Stomach smooth muscle (tissue), 2 donors: Measurements from ENCODE around the gene ADA.
"Not testable (repeated sequence)": the region's sequence is repeated elsewhere in the genome, so short reads cannot be mapped to it uniquely, and the experiment has no call there.

Experiments used
- H3K27ac ChIP-seq: one replicate; pipeline ENCODE4 v1.7.0; 2013; ENCODE audit warnings: mild to moderate bottlenecking, low read length, inconsistent platforms
- H3K27me3 ChIP-seq, 2 donors: one replicate each; pipeline ENCODE4 v1.7.0; 2013; ENCODE audit warnings: low read length in 2 of 2; ENCODE audit not compliant: insufficient read depth in 2 of 2, control insufficient read depth in 1 of 2
- H3K36me3 ChIP-seq, 2 donors: one replicate each; pipeline ENCODE4 v1.7.0; 2013; ENCODE audit warnings: low read length in 2 of 2; ENCODE audit not compliant: control insufficient read depth in 2 of 2, insufficient read depth in 2 of 2
- H3K4me1 ChIP-seq: one replicate; pipeline ENCODE4 v1.7.0; 2013; ENCODE audit warnings: low read length; ENCODE audit not compliant: control insufficient read depth, insufficient read depth
- H3K4me3 ChIP-seq, 2 donors: one replicate each; pipeline ENCODE4 v1.7.0; 2013; ENCODE audit warnings: low read length in 2 of 2
- H3K9ac ChIP-seq, 2 donors: one replicate each; pipeline ENCODE4 v1.7.0; 2013; ENCODE audit warnings: low read length in 2 of 2, mild to moderate bottlenecking in 1 of 2
- H3K9me3 ChIP-seq, 2 donors: one replicate each; pipeline ENCODE4 v1.7.0; 2013; ENCODE audit warnings: low read length in 2 of 2; ENCODE audit not compliant: control insufficient read depth in 2 of 2
- donor health status: healthy.
- donor health status: Pancreatic carcinoma.

The ADA gene

GRCh38 chr20:44656448-44656847 lies 4.9 kb upstream of the ADA start:
- Histone ChIP-seq H3K9me3 (no peaks in the 10 kb centered on the region), H3K27ac (no peak overlapping the region), H3K4me1 (peaks cover 7% of the 10 kb centered on the region), H3K27me3 (no peaks in the 10 kb centered on the region), H3K4me3 (no peak overlapping the region), H3K36me3 (no peaks in the 10 kb centered on the region), H3K9ac (no peak overlapping the region)

- not testable (repeated sequence) for H3K9ac ChIP-seq, H3K27me3 ChIP-seq, H3K27ac ChIP-seq, H3K9me3 ChIP-seq, H3K4me3 ChIP-seq, H3K36me3 ChIP-seq
- H3K4me1 ChIP-seq: peaks cover 19% of the 10 kb centered on the region
Observed at GRCh38 chr20:44654210-44654609, 2.7 kb upstream of the ADA start.

GRCh38 chr20:44653546-44653945 lies 2.0 kb upstream of the ADA start:
- H3K9ac ChIP-seq: no peak overlapping the region
- no peak overlapping the region for H3K27ac ChIP-seq
- H3K4me3 ChIP-seq: no peak overlapping the region
- no peaks in the 10 kb centered on the region for H3K27me3 ChIP-seq
- H3K4me1 ChIP-seq: peaks cover 19% of the 10 kb centered on the region
- no peaks in the 10 kb centered on the region for H3K9me3 ChIP-seq
- no peaks in the 10 kb centered on the region for H3K36me3 ChIP-seq

GRCh38 chr20:44651434-44651683 lies 140 bp downstream of the ADA start:
- Histone ChIP-seq H3K9me3 (no peaks in the 10 kb centered on the region), H3K4me3 (peak overlapping the region; percentile 60 to 85), H3K36me3 (no peaks in the 10 kb centered on the region), H3K27ac (no peak overlapping the region), H3K27me3 (no peaks in the 10 kb centered on the region), H3K9ac (peak overlapping the region; percentile 26 to 68), H3K4me1 (peaks cover 22% of the 10 kb centered on the region)

GRCh38 chr20:44650771-44651433 lies 597 bp downstream of the ADA start:
- Histone ChIP-seq H3K9me3 (no peaks in the 10 kb centered on the region), H3K4me3 (peak overlapping the region; percentile 60 to 85), H3K27me3 (no peaks in the 10 kb centered on the region), H3K36me3 (no peaks in the 10 kb centered on the region), H3K4me1 (peaks cover 27% of the 10 kb centered on the region), H3K9ac (peak overlapping the region; percentile 26 to 68), H3K27ac (no peak overlapping the region)

GRCh38 chr20:44649976-44650375 lies 1.5 kb downstream of the ADA start:
- H3K27me3 ChIP-seq: no peaks in the 10 kb centered on the region
- H3K9ac ChIP-seq: no peak overlapping the region
- no peak overlapping the region for H3K4me3 ChIP-seq
- no peaks in the 10 kb centered on the region for H3K36me3 ChIP-seq
- H3K4me1 ChIP-seq: peaks cover 27% of the 10 kb centered on the region
- H3K9me3 ChIP-seq: no peaks in the 10 kb centered on the region
- H3K27ac ChIP-seq: no peak overlapping the region

GRCh38 chr20:44649126-44649525 lies 2.4 kb downstream of the ADA start:
- no peak overlapping the region for H3K9ac ChIP-seq
- no peaks in the 10 kb centered on the region for H3K27me3 ChIP-seq
- H3K36me3 ChIP-seq: no peaks in the 10 kb centered on the region
- H3K4me1 ChIP-seq: peaks cover 28% of the 10 kb centered on the region
- no peak overlapping the region for H3K4me3 ChIP-seq
- H3K9me3 ChIP-seq: no peaks in the 10 kb centered on the region
- H3K27ac ChIP-seq: no peak overlapping the region

- Histone ChIP-seq H3K27ac (no peak overlapping the region), H3K4me1 (peaks cover 33% of the 10 kb centered on the region), H3K36me3 (no peaks in the 10 kb centered on the region), H3K4me3 (no peak overlapping the region), H3K9me3 (no peaks in the 10 kb centered on the region), H3K9ac (no peak overlapping the region), H3K27me3 (no peaks in the 10 kb centered on the region)
Observed at GRCh38 chr20:44648579-44648978, 2.9 kb downstream of the ADA start.

- no peak overlapping the region for H3K27ac ChIP-seq
- no peak overlapping the region for H3K9ac ChIP-seq
- no peak overlapping the region for H3K4me3 ChIP-seq
- no peaks in the 10 kb centered on the region for H3K9me3 ChIP-seq
- no peaks in the 10 kb centered on the region for H3K27me3 ChIP-seq
- peaks cover 35% of the 10 kb centered on the region for H3K4me1 ChIP-seq
- no peaks in the 10 kb centered on the region for H3K36me3 ChIP-seq
Observed at GRCh38 chr20:44648068-44648467, 3.4 kb downstream of the ADA start.

- no peak overlapping the region for H3K9ac ChIP-seq
- no peak overlapping the region for H3K27ac ChIP-seq
- no peaks in the 10 kb centered on the region for H3K36me3 ChIP-seq
- H3K9me3 ChIP-seq: no peaks in the 10 kb centered on the region
- H3K4me1 ChIP-seq: peaks cover 44% of the 10 kb centered on the region
- H3K4me3 ChIP-seq: no peak overlapping the region
- H3K27me3 ChIP-seq: no peaks in the 10 kb centered on the region
Observed at GRCh38 chr20:44646641-44647274, 4.7 kb downstream of the ADA start.

- no peaks in the 10 kb centered on the region for H3K36me3 ChIP-seq
- no peaks in the 10 kb centered on the region for H3K27me3 ChIP-seq
- H3K4me3 ChIP-seq: no peak overlapping the region
- H3K9me3 ChIP-seq: no peaks in the 10 kb centered on the region
- no peak overlapping the region for H3K27ac ChIP-seq
- H3K4me1 ChIP-seq: peaks cover 40% of the 10 kb centered on the region
- no peak overlapping the region for H3K9ac ChIP-seq
Observed at GRCh38 chr20:44646023-44646640, 5.4 kb downstream of the ADA start.
